AG10803 (cell line): ENCODE data around the gene ID4.

Experiments
- DNase-seq: peaks from one replicate; pipeline ENCODE4 v3.0.0; 2010; ENCODE audit warnings: low read depth
- H3K4me3 ChIP-seq: 2 replicates; pipeline ENCODE4 v1.5.1; 2011; ENCODE audit warnings: mild to moderate bottlenecking, low read length, control low read depth
- CTCF ChIP-seq: conservative IDR thresholded peaks from 2 replicates; pipeline ENCODE4 v1.5.1; 2011; ENCODE audit warnings: mild to moderate bottlenecking, low read length, control low read depth, inconsistent platforms

The ID4 gene

GRCh38 chr6:19880066-19880465 lies 42.9 kb downstream of the ID4 start:
- TF ChIP-seq CTCF: no peak
- no peak for DNase-seq
- no peak overlapping the region for H3K4me3 ChIP-seq

GRCh38 chr6:19891451-19891850 lies 54.3 kb downstream of the ID4 start:
- H3K4me3 ChIP-seq: no peak overlapping the region
- no peak for TF ChIP-seq CTCF
- no peak for DNase-seq
